ENCODE data around the gene UBLCP1.

DNA sequence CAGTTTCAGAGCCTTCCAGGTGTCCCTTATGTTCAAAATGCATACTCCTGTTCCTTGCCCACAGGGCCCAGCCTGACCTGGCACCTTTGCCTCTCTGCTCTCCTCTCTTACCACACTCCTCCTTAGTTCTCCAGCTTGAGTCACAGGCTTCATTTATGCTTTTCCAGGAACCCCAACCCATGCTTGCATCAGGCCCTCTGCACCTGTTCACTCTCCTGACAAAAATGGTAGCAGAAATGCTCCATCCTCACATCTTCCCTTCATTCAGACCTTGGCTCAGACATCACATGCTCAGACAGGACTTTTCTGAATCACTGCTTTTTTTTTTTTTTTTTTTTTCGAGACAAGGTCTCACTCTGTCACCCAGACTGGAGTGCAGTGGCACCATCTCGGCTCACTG, 38.6 kb upstream of the UBLCP1 start:
- TF ChIP-seq, protein P1, sequence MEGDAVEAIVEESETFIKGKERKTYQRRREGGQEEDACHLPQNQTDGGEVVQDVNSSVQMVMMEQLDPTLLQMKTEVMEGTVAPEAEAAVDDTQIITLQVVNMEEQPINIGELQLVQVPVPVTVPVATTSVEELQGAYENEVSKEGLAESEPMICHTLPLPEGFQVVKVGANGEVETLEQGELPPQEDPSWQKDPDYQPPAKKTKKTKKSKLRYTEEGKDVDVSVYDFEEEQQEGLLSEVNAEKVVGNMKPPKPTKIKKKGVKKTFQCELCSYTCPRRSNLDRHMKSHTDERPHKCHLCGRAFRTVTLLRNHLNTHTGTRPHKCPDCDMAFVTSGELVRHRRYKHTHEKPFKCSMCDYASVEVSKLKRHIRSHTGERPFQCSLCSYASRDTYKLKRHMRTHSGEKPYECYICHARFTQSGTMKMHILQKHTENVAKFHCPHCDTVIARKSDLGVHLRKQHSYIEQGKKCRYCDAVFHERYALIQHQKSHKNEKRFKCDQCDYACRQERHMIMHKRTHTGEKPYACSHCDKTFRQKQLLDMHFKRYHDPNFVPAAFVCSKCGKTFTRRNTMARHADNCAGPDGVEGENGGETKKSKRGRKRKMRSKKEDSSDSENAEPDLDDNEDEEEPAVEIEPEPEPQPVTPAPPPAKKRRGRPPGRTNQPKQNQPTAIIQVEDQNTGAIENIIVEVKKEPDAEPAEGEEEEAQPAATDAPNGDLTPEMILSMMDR (IDR thresholded peaks at IDR 0.05; ENCODE audit: insufficient read depth, low read length) = no peak
- TF ChIP-seq, protein P2, sequence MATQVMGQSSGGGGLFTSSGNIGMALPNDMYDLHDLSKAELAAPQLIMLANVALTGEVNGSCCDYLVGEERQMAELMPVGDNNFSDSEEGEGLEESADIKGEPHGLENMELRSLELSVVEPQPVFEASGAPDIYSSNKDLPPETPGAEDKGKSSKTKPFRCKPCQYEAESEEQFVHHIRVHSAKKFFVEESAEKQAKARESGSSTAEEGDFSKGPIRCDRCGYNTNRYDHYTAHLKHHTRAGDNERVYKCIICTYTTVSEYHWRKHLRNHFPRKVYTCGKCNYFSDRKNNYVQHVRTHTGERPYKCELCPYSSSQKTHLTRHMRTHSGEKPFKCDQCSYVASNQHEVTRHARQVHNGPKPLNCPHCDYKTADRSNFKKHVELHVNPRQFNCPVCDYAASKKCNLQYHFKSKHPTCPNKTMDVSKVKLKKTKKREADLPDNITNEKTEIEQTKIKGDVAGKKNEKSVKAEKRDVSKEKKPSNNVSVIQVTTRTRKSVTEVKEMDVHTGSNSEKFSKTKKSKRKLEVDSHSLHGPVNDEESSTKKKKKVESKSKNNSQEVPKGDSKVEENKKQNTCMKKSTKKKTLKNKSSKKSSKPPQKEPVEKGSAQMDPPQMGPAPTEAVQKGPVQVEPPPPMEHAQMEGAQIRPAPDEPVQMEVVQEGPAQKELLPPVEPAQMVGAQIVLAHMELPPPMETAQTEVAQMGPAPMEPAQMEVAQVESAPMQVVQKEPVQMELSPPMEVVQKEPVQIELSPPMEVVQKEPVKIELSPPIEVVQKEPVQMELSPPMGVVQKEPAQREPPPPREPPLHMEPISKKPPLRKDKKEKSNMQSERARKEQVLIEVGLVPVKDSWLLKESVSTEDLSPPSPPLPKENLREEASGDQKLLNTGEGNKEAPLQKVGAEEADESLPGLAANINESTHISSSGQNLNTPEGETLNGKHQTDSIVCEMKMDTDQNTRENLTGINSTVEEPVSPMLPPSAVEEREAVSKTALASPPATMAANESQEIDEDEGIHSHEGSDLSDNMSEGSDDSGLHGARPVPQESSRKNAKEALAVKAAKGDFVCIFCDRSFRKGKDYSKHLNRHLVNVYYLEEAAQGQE (IDR thresholded peaks at IDR 0.05; ENCODE audit: insufficient replicate concordance, low read depth) = no peak
- no peak for TF ChIP-seq POLR2AphosphoS5 (IDR thresholded peaks at IDR 0.05; ENCODE audit: low read depth)
- TF ChIP-seq SPI1 (IDR thresholded peaks at IDR 0.05; ENCODE audit: borderline replicate concordance, low read depth) = no peak
- no peak for TF ChIP-seq GABPA (IDR thresholded peaks at IDR 0.05; ENCODE audit: low read depth)
